Measurements from ENCODE around the gene CIROP.
A peak's percentile ranks its signal among the peaks of the same experiment; 100 is the strongest.

Gene CIROP

GRCh38 chr14:23123419-23123818 is 18.6 kb upstream of the CIROP start:
- DNase-seq = peak; percentile 88
- Histone ChIP-seq H3K27me3 (no peaks in the 10 kb centered on the region), H3K4me3 (ENCODE audit: low read depth, low read length) (no peak overlapping the region), H3K9me3 (no peaks in the 10 kb centered on the region), H3K4me1 (no peaks in the 10 kb centered on the region), H3K36me3 (no peaks in the 10 kb centered on the region)
- no peak for TF ChIP-seq CTCF (IDR thresholded peaks at IDR 0.05; ENCODE audit: low read depth, low read length)

- H3K36me3 ChIP-seq = no peaks in the 10 kb centered on the region
- H3K27me3 ChIP-seq = no peaks in the 10 kb centered on the region
- H3K4me1 ChIP-seq = no peaks in the 10 kb centered on the region
- H3K9me3 ChIP-seq = no peaks in the 10 kb centered on the region
- DNase-seq = no peak
- no peak for TF ChIP-seq CTCF (IDR thresholded peaks at IDR 0.05; ENCODE audit: low read depth, low read length)
- H3K4me3 ChIP-seq (ENCODE audit: low read depth, low read length) = no peak overlapping the region
Observed at GRCh38 chr14:23122086-23122485, 17.3 kb upstream of the CIROP start.

DNA sequence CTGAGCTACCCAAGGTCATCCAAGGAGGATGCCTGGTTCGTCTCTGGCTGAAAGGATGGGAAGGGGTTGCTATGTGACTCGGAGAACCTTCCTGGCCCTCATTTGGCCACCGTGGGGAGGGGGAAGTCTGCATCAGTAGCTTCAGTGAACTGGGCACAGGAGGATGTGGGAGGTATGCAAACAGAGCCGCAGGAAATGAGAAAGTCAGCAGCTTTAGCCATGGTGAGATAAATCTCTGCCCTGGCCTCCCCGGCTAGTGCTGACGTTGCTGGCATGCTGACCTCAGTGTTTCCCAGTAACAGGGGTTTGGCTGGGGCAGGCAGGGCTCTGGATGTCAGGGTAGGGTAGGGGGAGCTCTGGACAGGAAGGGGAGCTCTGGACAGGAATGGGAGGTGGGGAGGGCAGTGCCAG is 16.6 kb upstream of the CIROP start:
- H3K9me3 ChIP-seq = no peaks in the 10 kb centered on the region
- no peak for DNase-seq
- no peak for TF ChIP-seq CTCF (IDR thresholded peaks at IDR 0.05; ENCODE audit: low read depth, low read length)
- H3K4me3 ChIP-seq (ENCODE audit: low read depth, low read length) = no peak overlapping the region
- no peaks in the 10 kb centered on the region for H3K4me1 ChIP-seq
- no peaks in the 10 kb centered on the region for H3K36me3 ChIP-seq
- H3K27me3 ChIP-seq = no peaks in the 10 kb centered on the region

DNA sequence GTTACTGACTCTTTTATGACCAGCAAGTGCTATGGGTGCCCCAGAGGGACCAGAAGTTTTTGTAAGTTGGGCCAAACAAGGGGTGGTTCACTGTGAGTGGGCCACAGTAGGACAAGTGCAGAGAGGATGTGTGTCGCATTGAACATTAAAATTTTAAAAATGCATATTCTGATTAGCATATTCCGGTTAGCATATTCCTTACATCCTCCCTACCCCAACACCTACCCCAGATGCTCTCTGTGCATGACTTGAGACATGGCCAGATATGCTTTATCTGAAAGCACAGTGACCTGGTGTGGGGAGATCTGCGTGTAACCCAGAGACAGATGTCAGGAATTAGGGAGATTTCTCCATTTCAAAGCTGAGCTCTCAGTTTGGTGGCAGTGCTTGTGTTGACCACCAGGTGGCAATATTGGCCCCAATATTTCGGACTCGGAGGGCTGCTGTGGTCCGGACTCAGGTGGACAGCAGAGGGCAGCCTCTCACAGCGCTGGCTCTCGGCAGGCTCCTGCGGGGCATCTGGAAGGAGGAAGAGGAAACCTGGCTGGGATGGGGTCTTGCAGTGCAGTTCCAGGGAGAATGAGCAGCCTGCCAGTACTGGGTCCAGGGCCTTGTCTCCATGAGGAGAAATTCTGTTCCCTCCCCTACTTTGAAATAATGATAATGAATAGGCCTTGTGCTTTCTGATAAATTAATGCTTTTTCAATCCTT is 15.9 kb upstream of the CIROP start:
- peaks cover 3% of the 10 kb centered on the region; the same call in 1 of the 2 replicates for H3K27me3 ChIP-seq
- no peaks in the 10 kb centered on the region for H3K9me3 ChIP-seq
- no peak overlapping the region for H3K4me3 ChIP-seq (ENCODE audit: low read depth, low read length)
- DNase-seq = peak; percentile 90
- peak; percentile 100 for TF ChIP-seq CTCF (IDR thresholded peaks at IDR 0.05; ENCODE audit: low read depth, low read length)
- H3K36me3 ChIP-seq = no peaks in the 10 kb centered on the region
- H3K4me1 ChIP-seq = no peaks in the 10 kb centered on the region

DNA sequence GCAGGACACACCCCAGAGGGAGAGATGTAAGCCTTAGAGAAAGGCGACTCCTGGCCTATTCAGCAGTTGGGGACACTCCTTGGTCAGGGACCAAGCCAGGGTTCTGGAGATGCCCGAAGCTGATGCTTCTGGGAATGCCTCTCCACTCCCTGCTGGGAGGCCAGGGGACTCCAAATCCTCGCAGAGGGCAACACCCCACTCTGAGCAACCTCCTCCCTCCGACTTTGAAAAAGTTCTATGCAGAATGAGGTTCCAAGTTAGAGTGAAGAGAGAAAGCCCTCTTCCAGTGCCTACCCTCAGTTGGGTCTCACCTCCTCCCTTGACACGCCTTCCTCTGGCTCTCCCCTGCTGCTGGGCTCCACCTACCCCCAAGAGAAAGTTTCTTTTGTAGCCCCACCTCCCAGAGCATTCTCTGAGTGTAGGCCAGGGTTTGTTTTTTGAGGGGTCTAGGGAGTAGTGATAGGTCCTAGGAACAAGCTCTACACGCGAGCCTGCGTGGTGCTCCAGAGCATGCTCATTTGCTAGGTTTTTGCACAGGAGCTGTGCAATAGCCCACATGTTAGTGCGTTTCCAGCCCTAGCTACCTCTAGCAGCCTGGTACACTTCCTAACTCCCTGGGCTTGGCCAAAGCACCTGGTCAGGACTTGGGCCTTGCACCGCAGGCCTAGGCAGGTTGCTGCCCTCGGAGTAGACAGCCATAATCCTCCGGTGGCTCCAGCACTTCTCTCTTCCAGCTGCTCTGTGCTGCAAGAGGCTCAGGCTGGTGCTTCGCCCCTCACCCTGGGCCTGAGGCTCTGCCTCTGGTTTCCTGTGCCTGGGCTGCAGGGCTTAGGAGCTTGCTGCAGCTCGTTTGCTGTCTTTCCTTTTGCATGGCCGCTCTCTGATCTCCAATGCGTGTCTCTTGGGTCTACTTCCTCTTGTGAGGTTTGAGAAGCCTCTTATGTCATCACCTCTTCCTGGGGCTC is 14.9 kb upstream of the CIROP start:
- no peak overlapping the region for H3K4me3 ChIP-seq (ENCODE audit: low read depth, low read length)
- TF ChIP-seq CTCF (IDR thresholded peaks at IDR 0.05; ENCODE audit: low read depth, low read length) = no peak
- no peak for DNase-seq

More for the DNA sequence above, 14.9 kb upstream of the CIROP start:
- H3K9me3 ChIP-seq = no peaks in the 10 kb centered on the region
- H3K4me1 ChIP-seq = no peaks in the 10 kb centered on the region
- peaks cover 3% of the 10 kb centered on the region; the same call in 1 of the 2 replicates for H3K27me3 ChIP-seq
- no peaks in the 10 kb centered on the region for H3K36me3 ChIP-seq
